ENCODE measurements around the gene CLEC18B.
"Not testable (repeated sequence)": the region's sequence is repeated elsewhere in the genome, so short reads cannot be mapped to it uniquely, and the experiment has no call there.

Gene CLEC18B

DNA sequence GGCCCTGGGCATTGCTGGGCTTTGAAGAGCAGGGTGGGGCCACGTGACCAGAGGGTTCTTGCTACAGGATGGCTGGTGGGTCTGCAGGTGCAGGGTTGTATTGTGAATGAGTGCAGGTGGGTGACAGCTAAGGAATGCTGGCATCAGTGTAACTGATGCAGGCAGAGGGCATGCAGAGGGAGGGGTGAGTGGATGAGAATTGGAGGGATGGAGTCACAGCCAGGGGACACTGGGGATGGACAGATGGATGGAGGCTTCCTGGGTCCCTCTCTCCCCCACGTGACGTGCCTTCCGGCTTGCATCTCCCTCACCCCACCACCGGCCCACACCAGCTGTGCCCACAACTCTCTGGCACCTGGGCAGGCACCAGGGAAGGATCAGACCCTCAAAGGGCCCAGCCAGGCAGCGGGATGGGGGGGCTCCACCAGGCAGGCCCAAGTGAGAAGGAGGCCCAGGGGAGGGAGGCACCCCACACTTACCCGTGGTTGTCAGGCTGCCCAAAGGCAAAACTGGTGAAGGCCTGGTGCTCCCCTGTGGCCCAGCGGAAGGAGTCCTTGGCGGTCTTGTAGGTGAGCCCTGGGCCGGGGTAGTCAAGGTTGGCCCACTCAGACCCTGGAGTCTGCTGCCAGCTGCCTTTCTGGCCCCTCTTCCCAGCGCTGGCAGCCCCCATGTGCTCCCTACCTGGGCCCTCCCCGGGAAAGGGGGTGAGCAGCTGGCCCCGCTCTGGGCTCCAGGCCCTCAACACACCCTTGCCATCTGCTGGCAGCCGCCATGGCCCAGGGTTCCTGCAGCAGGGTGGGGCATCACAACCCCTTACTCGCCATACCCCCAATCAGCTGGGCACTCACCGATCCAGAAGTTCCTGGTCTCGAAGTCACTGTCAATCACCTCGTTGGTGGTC lies 11.0 kb downstream of the CLEC18B start:
- DNase-seq (ENCODE audit: low read depth in 1 of 2, low spot score in 1 of 2); H3K4me3 ChIP-seq (replicated peaks; ENCODE audit: insufficient read depth, low read length); H3K27me3 ChIP-seq (ENCODE audit: insufficient read depth, poor library complexity, severe bottlenecking); H3K27ac ChIP-seq (replicated peaks): not testable (repeated sequence)

DNA sequence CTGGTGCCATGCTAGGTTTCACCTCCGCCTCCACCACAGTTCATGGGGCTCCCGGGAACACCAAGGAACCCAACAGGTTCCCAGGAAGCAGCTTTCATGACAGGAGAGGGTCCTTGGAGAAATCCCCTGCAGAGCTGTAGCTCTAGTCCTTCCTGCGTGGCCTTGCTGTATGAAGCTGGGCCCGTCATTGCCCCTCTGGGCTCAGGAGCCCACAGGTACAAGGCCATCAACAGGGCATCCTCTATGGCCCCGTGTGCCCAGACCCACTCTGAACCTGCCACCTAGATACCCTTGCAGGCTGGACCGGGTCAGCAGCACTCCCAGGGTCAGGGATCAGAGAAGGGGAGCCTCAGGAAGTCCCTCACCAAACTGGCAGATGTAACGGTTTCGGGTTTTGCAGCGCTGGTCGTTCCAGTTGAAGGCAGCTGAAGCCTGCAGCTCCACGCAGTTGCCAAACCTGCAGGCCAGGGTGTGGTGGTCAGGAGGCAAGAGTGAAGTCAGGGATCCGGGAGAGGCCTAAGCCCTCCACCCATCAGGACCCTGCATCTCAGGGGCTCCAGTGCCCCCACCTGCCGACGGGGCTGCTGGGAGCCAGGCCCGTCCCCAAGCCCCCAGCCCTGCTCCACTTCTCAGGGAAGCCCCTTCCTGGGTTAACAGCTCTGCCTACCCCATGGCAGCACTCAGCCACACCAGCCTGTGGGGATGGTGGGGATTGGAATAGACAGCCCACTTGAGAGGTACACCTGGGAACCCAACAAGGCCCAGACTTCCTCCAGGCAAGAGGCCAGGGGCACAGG lies 11.9 kb downstream of the CLEC18B start:
- DNase-seq (ENCODE audit: low read depth in 1 of 2, low spot score in 1 of 2); H3K4me3 ChIP-seq (replicated peaks; ENCODE audit: insufficient read depth, low read length); H3K27ac ChIP-seq (replicated peaks); H3K27me3 ChIP-seq (ENCODE audit: insufficient read depth, poor library complexity, severe bottlenecking): not testable (repeated sequence)

DNA sequence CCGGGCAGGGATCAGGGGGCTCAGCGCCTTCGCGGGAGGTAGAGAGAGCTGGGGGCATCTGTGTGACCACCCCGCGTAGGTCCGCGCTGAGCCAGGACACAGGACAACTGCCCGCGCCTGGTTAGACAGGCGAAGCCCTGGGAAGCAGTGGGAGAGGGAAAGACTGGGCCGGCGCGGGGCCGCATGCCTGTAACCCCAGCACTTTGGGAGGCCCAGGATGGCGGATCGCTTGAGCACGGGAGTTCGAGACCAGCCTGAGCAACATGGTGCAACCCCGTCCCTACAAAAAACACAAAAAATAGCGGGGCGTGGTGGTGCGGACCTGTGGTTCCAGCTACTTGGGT lies 13.9 kb downstream of the CLEC18B start:
- not testable (repeated sequence) for DNase-seq (ENCODE audit: low read depth in 1 of 2, low spot score in 1 of 2); H3K27me3 ChIP-seq (ENCODE audit: insufficient read depth, poor library complexity, severe bottlenecking); H3K27ac ChIP-seq (replicated peaks); H3K4me3 ChIP-seq (replicated peaks; ENCODE audit: insufficient read depth, low read length)

DNA sequence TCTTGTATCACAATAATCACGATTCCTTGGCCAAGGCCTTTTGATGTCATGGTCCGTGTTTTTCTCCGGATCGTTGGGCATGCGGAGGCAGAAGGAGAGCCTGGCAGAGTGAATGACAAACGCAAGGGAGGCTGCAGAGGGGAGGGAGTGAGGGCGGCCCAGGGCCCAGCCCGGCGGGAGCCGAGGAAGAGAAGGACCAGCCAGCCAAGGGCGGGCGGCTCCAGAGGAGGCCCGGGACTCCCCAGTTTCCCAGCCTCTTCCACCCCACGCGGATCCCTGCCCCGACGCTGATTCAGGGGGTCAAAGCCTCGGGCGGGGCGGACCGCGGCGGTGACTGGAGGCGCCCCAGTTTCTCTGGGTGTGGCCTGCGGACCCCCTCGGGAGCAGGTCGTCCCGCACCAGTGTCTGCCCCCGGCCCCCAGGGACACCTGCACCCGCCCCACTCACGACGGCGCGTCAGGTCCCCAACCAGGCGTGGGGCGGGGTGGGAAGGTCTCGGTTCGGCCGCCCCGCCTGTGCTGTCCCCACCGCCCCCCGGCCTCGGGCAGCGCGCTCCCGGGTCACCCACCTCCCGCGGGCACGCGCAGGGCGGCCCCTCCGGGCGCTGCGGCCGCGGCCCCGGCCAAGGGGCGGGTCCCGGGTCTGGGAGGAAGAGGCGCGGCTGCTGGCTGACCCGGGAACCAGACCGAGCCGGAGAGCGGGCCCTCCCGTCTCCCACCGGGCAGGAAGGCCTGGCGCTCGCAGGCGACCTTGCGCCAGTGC lies 14.5 kb downstream of the CLEC18B start:
- H3K4me3 ChIP-seq (replicated peaks; ENCODE audit: insufficient read depth, low read length); H3K27me3 ChIP-seq (ENCODE audit: insufficient read depth, poor library complexity, severe bottlenecking); DNase-seq (ENCODE audit: low read depth in 1 of 2, low spot score in 1 of 2); H3K27ac ChIP-seq (replicated peaks): not testable (repeated sequence)

DNA sequence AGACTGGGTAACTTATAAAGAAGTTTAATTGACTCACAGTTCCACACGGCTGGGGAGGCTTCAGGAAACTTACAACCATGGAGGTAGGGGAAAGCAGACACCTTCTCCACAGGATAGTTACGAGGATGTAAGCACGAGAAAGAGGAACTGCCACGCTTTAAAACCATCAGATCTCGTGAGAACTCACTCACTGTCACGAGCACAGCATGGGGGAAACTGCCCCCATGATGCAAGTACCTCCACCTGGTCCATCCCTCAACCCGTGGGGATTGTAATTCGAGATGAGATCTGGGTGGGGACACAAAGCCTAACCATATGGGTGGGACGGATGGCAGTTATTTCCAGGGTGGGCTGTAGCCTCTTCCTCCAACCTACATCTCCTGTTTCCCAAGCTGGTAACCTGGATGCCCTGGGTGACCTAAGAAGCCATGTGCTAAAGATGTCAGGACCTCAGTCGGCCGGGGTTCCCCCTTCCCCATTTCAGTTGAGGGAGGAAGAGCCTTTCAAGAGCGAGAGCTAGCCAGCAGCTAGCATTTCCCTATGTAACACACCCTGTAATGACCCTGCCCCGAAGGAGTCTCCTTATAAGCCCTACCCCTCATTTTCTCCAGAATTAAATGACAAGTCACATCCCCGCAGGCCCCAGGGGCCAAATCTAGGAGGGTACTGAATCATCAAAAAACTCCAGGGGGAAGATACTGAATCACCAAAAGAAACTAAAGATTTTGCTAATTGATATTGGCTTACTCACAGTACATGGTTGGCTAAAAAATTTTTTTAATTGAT lies 16.9 kb downstream of the CLEC18B start:
- peak in 1 of 2 experiments; percentile 51 for DNase-seq (ENCODE audit: low read depth in 1 of 2, low spot score in 1 of 2)
- not testable (repeated sequence) for H3K27me3 ChIP-seq (ENCODE audit: insufficient read depth, poor library complexity, severe bottlenecking); H3K4me3 ChIP-seq (replicated peaks; ENCODE audit: insufficient read depth, low read length); H3K27ac ChIP-seq (replicated peaks)

DNA sequence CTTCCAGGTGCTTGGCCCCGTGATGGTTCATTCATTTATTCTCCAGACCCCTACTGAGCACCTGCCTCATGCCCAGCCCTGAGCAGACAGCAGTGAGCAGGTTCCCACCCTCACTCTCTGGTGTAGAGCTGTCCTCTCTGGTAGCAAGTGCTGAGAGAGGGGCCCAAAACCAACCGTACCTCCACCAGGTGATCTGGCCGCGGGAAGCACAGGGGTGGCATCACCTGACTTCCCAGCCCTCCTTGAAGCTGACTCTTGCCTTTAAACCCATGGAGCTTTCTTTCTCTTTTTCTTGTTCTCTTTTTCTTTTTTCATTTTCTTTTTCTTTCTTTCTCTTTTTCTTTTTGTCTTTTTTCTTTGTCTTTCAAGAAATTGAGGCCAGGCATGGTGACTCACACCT lies 21.0 kb downstream of the CLEC18B start:
- not testable (repeated sequence) for H3K27ac ChIP-seq (replicated peaks); H3K27me3 ChIP-seq (ENCODE audit: insufficient read depth, poor library complexity, severe bottlenecking); H3K4me3 ChIP-seq (replicated peaks; ENCODE audit: insufficient read depth, low read length); DNase-seq (ENCODE audit: low read depth in 1 of 2, low spot score in 1 of 2)

DNA sequence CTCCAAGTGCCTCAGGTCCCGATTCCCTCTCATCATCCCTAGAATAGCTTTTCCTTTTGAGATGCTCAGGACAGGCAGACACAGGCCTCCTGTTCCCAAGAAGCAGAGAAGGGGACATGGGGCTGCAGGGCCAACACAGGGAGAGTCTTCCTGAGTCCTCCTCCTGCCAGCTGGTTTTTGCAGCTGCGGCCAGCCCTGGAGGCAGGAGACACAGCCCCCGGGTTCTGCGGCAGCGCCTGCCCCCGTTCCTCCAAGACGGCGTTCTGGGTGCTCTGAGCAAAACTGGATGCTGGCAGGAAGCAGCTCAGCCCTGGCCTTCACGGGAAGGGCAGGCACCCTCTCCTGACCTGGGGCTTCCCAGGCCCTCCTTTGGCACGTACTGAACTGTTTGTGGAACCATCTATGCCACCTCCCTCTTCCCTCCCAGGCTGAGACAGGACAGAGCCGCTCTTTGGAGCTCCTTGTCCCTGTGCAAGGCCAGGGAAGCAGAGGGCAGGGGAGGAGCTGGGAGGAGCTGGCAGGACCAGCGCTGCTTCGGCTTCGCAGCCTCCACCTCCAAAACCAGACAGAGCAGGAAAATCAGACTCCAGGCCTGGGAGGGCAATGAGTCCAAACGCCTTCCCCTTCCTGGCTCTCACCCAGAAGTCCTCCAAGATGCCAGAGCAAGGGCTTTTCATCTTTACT lies 22.9 kb downstream of the CLEC18B start:
- H3K4me3 ChIP-seq (replicated peaks; ENCODE audit: insufficient read depth, low read length); DNase-seq (ENCODE audit: low read depth in 1 of 2, low spot score in 1 of 2); H3K27ac ChIP-seq (replicated peaks); H3K27me3 ChIP-seq (ENCODE audit: insufficient read depth, poor library complexity, severe bottlenecking): not testable (repeated sequence)

DNA sequence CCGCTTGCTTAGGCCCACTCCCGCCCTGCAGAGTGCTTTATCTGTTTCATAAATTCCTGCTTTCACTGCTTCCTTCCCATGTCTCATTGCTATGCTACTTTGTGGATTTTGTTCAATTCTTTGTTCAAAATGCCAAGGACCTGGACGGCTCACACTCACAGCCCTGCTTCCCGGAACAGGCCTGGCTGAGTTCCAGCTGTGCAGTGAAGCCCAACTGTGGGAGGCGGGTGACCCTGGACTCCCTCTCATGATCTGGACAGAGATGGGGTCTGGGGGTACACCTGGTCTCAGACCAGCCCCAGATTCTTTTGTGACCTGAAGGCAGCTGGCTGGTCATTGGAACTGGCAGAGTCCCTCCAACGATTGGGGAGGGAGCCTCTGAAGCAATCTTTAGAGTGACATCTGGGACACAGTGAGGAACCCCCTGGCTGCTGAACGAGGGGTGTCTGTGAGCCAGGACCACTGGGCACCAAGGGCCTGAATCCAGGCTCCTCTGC lies 24.7 kb downstream of the CLEC18B start:
- DNase-seq (ENCODE audit: low read depth in 1 of 2, low spot score in 1 of 2); H3K27me3 ChIP-seq (ENCODE audit: insufficient read depth, poor library complexity, severe bottlenecking); H3K27ac ChIP-seq (replicated peaks); H3K4me3 ChIP-seq (replicated peaks; ENCODE audit: insufficient read depth, low read length): not testable (repeated sequence)

DNA sequence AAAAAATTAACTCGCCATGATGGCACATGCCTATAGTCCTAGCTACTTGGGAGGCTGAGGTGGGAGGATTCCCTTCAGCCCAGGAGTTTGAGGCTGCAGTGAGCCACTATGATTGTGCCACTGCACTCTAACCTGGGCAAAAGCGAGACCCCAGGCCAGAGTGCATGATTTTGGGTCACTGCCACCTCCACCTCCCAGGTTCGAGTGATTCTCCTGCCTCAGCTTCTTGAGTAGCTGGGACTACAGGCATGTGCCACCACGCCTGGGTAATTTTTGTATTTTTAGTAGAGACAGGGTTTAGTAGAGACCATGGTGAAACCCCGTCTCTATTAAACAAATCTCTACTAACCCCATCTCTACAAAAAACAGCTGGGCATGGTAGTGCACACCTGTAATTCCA lies 26.7 kb downstream of the CLEC18B start:
- not testable (repeated sequence) for DNase-seq (ENCODE audit: low read depth in 1 of 2, low spot score in 1 of 2); H3K4me3 ChIP-seq (replicated peaks; ENCODE audit: insufficient read depth, low read length); H3K27me3 ChIP-seq (ENCODE audit: insufficient read depth, poor library complexity, severe bottlenecking); H3K27ac ChIP-seq (replicated peaks)

DNA sequence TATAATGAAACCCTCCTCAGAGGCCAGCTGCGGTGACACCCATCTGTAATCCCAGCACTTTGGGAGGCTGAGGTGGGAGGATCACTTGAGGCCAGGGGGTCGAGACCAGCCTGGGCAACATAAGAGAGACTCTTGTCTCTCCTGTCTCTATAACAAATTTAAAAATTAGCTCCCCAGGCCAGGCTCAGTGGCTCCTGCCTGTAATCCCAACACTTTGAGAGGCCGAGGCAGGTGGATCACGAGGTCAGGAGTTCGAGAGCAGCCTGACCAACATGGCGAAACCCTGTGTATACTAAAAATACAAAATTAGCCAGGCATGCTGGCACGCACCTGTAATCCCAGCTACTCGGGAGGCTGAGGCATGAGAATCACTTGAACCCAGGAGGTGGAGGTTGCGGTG lies 27.1 kb downstream of the CLEC18B start:
- not testable (repeated sequence) for H3K4me3 ChIP-seq (replicated peaks; ENCODE audit: insufficient read depth, low read length); DNase-seq (ENCODE audit: low read depth in 1 of 2, low spot score in 1 of 2); H3K27me3 ChIP-seq (ENCODE audit: insufficient read depth, poor library complexity, severe bottlenecking); H3K27ac ChIP-seq (replicated peaks)

DNA sequence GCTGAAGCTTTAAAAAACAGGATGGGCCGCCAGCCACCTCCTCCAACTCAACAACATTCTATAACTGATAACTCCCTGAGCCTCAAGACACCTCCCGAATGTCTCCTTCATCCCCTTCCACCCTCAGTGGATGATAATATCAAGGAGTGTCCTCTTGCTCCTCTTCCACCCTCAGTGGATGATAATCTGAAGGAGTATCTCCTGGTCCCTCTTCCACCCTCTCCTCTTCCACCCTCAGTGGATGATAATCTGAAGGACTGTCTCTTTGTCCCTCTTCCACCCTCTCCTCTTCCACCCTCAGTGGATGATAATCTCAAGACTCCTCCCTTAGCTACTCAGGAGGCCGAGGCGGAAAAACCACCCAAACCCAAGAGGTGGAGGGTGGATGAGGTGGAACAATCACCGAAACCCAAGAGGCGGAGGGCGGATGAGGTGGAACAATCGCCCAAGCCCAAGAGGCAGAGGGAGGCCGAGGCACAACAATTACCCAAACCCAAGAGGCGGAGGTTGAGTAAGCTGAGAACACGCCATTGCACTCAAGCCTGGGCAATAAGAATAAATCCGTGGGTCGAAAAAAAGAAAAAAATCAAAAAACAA lies 29.7 kb downstream of the CLEC18B start:
- H3K4me3 ChIP-seq (replicated peaks; ENCODE audit: insufficient read depth, low read length); H3K27me3 ChIP-seq (ENCODE audit: insufficient read depth, poor library complexity, severe bottlenecking); DNase-seq (ENCODE audit: low read depth in 1 of 2, low spot score in 1 of 2); H3K27ac ChIP-seq (replicated peaks): not testable (repeated sequence)

DNA sequence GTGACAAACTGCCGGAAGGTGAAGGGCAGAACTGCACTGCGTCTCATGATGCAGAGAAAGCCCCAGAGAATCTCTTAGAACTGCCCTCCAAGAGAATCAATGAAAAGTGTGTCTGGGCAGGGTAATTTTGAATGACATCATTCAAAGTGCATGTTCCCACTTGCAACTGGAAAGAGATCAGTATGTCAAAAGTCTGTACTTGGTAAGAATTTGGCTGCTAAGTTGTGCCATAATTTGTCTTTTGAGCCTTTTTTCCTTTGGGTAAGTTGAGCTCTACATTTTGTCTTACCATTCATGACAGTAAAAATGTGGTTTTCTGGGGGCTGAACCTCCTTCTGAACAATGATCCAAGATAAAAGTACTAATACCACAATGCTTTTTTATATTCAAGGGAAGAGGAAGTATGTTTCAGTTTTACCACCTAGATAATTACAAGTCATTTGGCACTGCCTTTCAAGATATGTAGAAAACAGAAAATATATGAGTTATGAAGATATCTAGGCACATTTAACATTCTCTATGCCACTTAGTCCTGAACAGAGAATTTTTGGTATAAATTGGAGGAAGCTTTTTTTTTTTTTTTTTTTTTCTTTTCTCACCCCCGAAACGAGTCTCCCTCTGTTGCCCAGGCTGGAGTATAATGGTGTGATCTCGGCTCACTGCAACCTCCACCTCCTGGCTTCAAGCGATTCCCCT lies 38.8 kb downstream of the CLEC18B start:
- not testable (repeated sequence) for H3K27me3 ChIP-seq (ENCODE audit: insufficient read depth, poor library complexity, severe bottlenecking); H3K27ac ChIP-seq (replicated peaks); H3K4me3 ChIP-seq (replicated peaks; ENCODE audit: insufficient read depth, low read length); DNase-seq (ENCODE audit: low read depth in 1 of 2, low spot score in 1 of 2)

DNA sequence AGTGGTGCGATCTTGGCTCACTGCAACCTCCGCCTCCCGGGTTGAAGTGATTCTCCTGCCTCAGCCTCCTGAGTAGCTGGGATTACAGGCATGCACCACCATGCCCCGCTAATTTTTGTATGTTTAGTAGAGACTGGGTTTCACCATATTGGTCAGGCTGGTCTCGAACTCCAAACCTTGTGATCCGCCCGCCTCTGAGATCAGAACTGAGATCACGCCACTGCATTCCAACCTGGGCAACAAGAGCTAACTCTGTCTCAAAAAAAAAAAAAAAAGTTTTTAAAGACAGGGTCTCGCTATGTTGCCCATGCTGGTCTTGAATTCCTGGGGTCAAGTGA lies 47.5 kb downstream of the CLEC18B start:
- not testable (repeated sequence) for DNase-seq (ENCODE audit: low read depth in 1 of 2, low spot score in 1 of 2); H3K4me3 ChIP-seq (replicated peaks; ENCODE audit: insufficient read depth, low read length); H3K27me3 ChIP-seq (ENCODE audit: insufficient read depth, poor library complexity, severe bottlenecking); H3K27ac ChIP-seq (replicated peaks)

Measured in HL-60 (cell line).